ENCODE results near the gene GREM2.

DNA sequence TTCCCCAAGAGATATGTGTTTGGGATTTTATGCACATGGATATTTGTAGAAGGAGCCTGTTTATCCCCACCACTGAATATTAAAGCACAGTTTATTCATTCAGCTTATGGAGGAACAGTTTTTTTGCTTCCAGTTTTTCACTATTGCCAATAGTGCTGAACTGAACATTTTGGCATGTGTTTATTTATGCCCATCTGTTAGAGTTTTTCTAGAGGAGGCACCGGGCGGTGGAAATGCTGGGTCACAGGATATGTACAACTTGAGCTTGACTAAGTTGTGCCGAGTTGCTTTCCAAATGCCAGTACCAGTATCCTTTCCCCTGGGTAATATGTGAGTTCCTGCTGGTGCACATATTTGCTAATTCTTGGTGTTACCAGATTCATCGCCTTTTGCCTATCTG lies 111.3 kb downstream of the GREM2 start:
- TF ChIP-seq, protein P1, sequence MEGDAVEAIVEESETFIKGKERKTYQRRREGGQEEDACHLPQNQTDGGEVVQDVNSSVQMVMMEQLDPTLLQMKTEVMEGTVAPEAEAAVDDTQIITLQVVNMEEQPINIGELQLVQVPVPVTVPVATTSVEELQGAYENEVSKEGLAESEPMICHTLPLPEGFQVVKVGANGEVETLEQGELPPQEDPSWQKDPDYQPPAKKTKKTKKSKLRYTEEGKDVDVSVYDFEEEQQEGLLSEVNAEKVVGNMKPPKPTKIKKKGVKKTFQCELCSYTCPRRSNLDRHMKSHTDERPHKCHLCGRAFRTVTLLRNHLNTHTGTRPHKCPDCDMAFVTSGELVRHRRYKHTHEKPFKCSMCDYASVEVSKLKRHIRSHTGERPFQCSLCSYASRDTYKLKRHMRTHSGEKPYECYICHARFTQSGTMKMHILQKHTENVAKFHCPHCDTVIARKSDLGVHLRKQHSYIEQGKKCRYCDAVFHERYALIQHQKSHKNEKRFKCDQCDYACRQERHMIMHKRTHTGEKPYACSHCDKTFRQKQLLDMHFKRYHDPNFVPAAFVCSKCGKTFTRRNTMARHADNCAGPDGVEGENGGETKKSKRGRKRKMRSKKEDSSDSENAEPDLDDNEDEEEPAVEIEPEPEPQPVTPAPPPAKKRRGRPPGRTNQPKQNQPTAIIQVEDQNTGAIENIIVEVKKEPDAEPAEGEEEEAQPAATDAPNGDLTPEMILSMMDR (conservative IDR thresholded peaks at IDR 0.05) = no peak
- no peak for TF ChIP-seq ZFX (IDR thresholded peaks at IDR 0.05)

Data from C4-2B (cell line).